IMR-90 (cell line): ENCODE results near the gene EID2B. TPM values are rescaled to one million over a fixed set of nuclear protein-coding genes. Genes with fewer than 3 reads are reported as not detected.

Experiments used
- ATAC-seq: fragments of 200-7000 bp; cut with Tn5 transposase; 2 replicates; pipeline ENCODE4 v1.9.1; 2020; ENCODE audit warnings: low read depth, mild to moderate bottlenecking, moderate library complexity
- BruUV-seq: library from RNA; stranded (reverse); fragments of 400-500 nt; replicated peaks from 2 replicates; lab custom pipeline; 2021; lab: Mats Ljungman, UMichigan
- CTCF ChIA-PET: fragments of 300-600 bp; formaldehyde crosslinking; extraction: SDS; loops from one replicate; lab custom pipeline; 2021; ENCODE audit warnings: antibody characterized with exemption; lab: Yijun Ruan, JAX
- POLR2A ChIA-PET: fragments of 300-600 bp; sonication (Branson Sonifier 250); formaldehyde crosslinking; loops from one replicate; lab custom pipeline; 2022; ENCODE audit warnings: antibody characterized with exemption; ENCODE audit not compliant: unreplicated experiment; lab: Charles Lee
- DNase-seq: peaks from one replicate; pipeline ENCODE4 v3.0.0; 2013
- H2AFZ ChIP-seq: replicated peaks from 2 replicates; pipeline ENCODE3; 2013; ENCODE audit warnings: low read length, mild to moderate bottlenecking; ENCODE audit not compliant: poor library complexity
- H2AK5ac ChIP-seq: 2 replicates; pipeline ENCODE4 v1.6.1; 2013; ENCODE audit warnings: low read depth, low read length, inconsistent platforms
- H2AK9ac ChIP-seq: replicated peaks from 2 replicates; pipeline ENCODE3; 2013; ENCODE audit warnings: mild to moderate bottlenecking, low read depth, low read length, moderate library complexity; ENCODE audit not compliant: poor library complexity
- H2BK120ac ChIP-seq: 2 replicates; pipeline ENCODE4 v1.6.1; 2013; ENCODE audit warnings: low read depth, low read length, inconsistent platforms
- H2BK15ac ChIP-seq: 3 replicates; pipeline ENCODE4 v1.6.1; 2013; ENCODE audit warnings: low read depth, low read length, inconsistent platforms
- H2BK20ac ChIP-seq: 2 replicates; pipeline ENCODE4 v1.6.1; 2013; ENCODE audit warnings: low read depth, mild to moderate bottlenecking, inconsistent platforms, low read length, moderate library complexity
- H2BK5ac ChIP-seq: 2 replicates; pipeline ENCODE4 v1.6.1; 2013; ENCODE audit warnings: mild to moderate bottlenecking, low read depth, low read length, inconsistent platforms; ENCODE audit not compliant: poor library complexity, severe bottlenecking
- H3K14ac ChIP-seq: replicated peaks from 2 replicates; pipeline ENCODE4 v1.6.1; 2013; ENCODE audit warnings: low read depth, low read length, inconsistent platforms
- H3K18ac ChIP-seq: 2 replicates; pipeline ENCODE4 v1.6.1; 2013; ENCODE audit warnings: low read depth, low read length, control low read depth
- H3K23ac ChIP-seq: 2 replicates; pipeline ENCODE4 v1.6.1; 2013; ENCODE audit warnings: low read depth, low read length, inconsistent platforms
- H3K27ac ChIP-seq: 2 replicates; pipeline ENCODE4 v1.5.1; 2013; ENCODE audit warnings: mild to moderate bottlenecking, control low read depth, low read length; ENCODE audit not compliant: insufficient read depth
- H3K27me3 ChIP-seq: 2 replicates; pipeline ENCODE4 v1.6.1; 2013; ENCODE audit warnings: low read length; ENCODE audit not compliant: control insufficient read depth, insufficient read depth
- H3K36me3 ChIP-seq: 2 replicates; pipeline ENCODE4 v1.6.1; 2013; ENCODE audit warnings: low read length, mixed read lengths; ENCODE audit not compliant: control insufficient read depth, insufficient read depth
- H3K4ac ChIP-seq: 2 replicates; pipeline ENCODE4 v1.6.1; 2013; ENCODE audit warnings: low read depth, low read length, inconsistent platforms
- H3K4me1 ChIP-seq: 2 replicates; pipeline ENCODE4 v1.6.1; 2013; ENCODE audit warnings: low read length, mixed read lengths; ENCODE audit not compliant: control insufficient read depth, insufficient read depth
- H3K4me2 ChIP-seq: 2 replicates; pipeline ENCODE4 v1.6.1; 2013; ENCODE audit warnings: low read depth, mild to moderate bottlenecking, control low read depth, low read length, moderate library complexity
- H3K4me3 ChIP-seq: 2 replicates; pipeline ENCODE4 v1.5.1; 2013; ENCODE audit warnings: low read depth, mild to moderate bottlenecking, control low read depth, low read length, moderate library complexity; ENCODE audit not compliant: insufficient read depth
- H3K56ac ChIP-seq: 2 replicates; pipeline ENCODE4 v1.6.1; 2013; ENCODE audit warnings: low read length, inconsistent platforms; ENCODE audit not compliant: insufficient read depth; ENCODE audit errors: extremely low read depth
- H3K79me1 ChIP-seq, 2 experiments: 2 replicates each; pipeline ENCODE4 v1.6.1; 2013; ENCODE audit warnings: low read length in 2 of 2, inconsistent platforms in 1 of 2, low read depth in 1 of 2
- H3K9ac ChIP-seq: 2 replicates; pipeline ENCODE4 v1.6.1; 2013; ENCODE audit warnings: low read depth, low read length, control low read depth
- H3K9me1 ChIP-seq: 2 replicates; pipeline ENCODE4 v1.6.1; 2013; ENCODE audit warnings: low read length, inconsistent platforms; ENCODE audit not compliant: insufficient read depth
- H3K9me3 ChIP-seq: 2 replicates; pipeline ENCODE4 v1.6.1; 2013; ENCODE audit warnings: low read length; ENCODE audit not compliant: control insufficient read depth, insufficient read depth
- H4K20me1 ChIP-seq: 2 replicates; pipeline ENCODE4 v1.6.1; 2013; ENCODE audit warnings: low read length, inconsistent platforms; ENCODE audit not compliant: insufficient read depth
- H4K5ac ChIP-seq: 2 replicates; pipeline ENCODE4 v1.6.1; 2013; ENCODE audit warnings: mild to moderate bottlenecking, low read depth, low read length, control low read depth
- H4K8ac ChIP-seq, 2 experiments: 2 replicates each; pipeline ENCODE4 v1.6.1; 2013; ENCODE audit warnings: low read depth in 2 of 2, low read length in 2 of 2, control low read depth in 1 of 2, inconsistent platforms in 1 of 2
- H4K91ac ChIP-seq: 2 replicates; pipeline ENCODE4 v1.6.1; 2013; ENCODE audit warnings: low read depth, low read length, inconsistent platforms; ENCODE audit not compliant: insufficient read depth
- BHLHE40 ChIP-seq: fragments of 150-350 bp; IDR thresholded peaks from 2 replicates; pipeline ENCODE4 v1.6.1; 2016; ENCODE audit warnings: mild to moderate bottlenecking, low read depth, low read length
- CEBPB ChIP-seq: IDR thresholded peaks from 2 replicates; pipeline ENCODE4 v1.6.1; 2012; ENCODE audit warnings: low read depth, low read length, improper control_type of control experiment
- CHD1 ChIP-seq: IDR thresholded peaks from 2 replicates; pipeline ENCODE4 v1.6.1; 2012; ENCODE audit warnings: low read depth, low read length, improper control_type of control experiment
- FOS ChIP-seq: fragments of 150-350 bp; IDR thresholded peaks from 2 replicates; pipeline ENCODE4 v1.6.1; 2016; ENCODE audit warnings: low read depth, low read length
- MAFK ChIP-seq: IDR thresholded peaks from 2 replicates; pipeline ENCODE4 v1.6.1; 2012; ENCODE audit warnings: low read depth, low read length, improper control_type of control experiment
- MAZ ChIP-seq: IDR thresholded peaks from 2 replicates; pipeline ENCODE4 v1.6.1; 2012; ENCODE audit warnings: low read depth, mild to moderate bottlenecking, low read length, improper control_type of control experiment, moderate library complexity, borderline replicate concordance
- MXI1 ChIP-seq: IDR thresholded peaks from 2 replicates; pipeline ENCODE4 v1.6.1; 2012; ENCODE audit warnings: low read depth, mild to moderate bottlenecking, low read length, moderate library complexity, borderline replicate concordance
- NFE2L2 ChIP-seq: fragments of 150-350 bp; IDR thresholded peaks from 2 replicates; pipeline ENCODE4 v1.6.1; 2016; ENCODE audit warnings: low read depth, mild to moderate bottlenecking, low read length
- POLR2A ChIP-seq: IDR thresholded peaks from 2 replicates; pipeline ENCODE4 v1.6.1; 2012; ENCODE audit warnings: mild to moderate bottlenecking, low read depth, low read length
- RAD21 ChIP-seq: IDR thresholded peaks from 2 replicates; pipeline ENCODE4 v1.6.1; 2012; ENCODE audit warnings: low read length, improper control_type of control experiment
- RCOR1 ChIP-seq: IDR thresholded peaks from 2 replicates; pipeline ENCODE4 v1.6.1; 2012; ENCODE audit warnings: mild to moderate bottlenecking, low read length, improper control_type of control experiment; ENCODE audit not compliant: insufficient replicate concordance
- RFX5 ChIP-seq: IDR thresholded peaks from 2 replicates; pipeline ENCODE4 v1.8.0; 2012; ENCODE audit warnings: low read depth, mild to moderate bottlenecking, low read length, moderate library complexity
- SMC3 ChIP-seq: fragments of 150-350 bp; IDR thresholded peaks from 2 replicates; pipeline ENCODE4 v1.6.1; 2016; ENCODE audit warnings: low read depth, mild to moderate bottlenecking, antibody characterized with exemption, low read length, moderate library complexity
- WGBS, 2 experiments: methylation state at CpG; one replicate each; pipeline versions ENCODE4 v1.1.5 to v1.1.7; 2013; ENCODE audit warnings: missing lambda C conversion rate in 2 of 2; ENCODE audit not compliant: insufficient read length in 1 of 2; ENCODE audit errors: extremely low coverage in 2 of 2; 5-methylcytosine and 5-hydroxymethylcytosine counted together
- dilution Hi-C: fragments of 300-500 bp; cut with HindIII; formaldehyde crosslinking; loops from one replicate; pipeline ENCODE4 v1.14.3; 2018; ENCODE audit warnings: low sequenced_read_pairs; ENCODE audit not compliant: unreplicated experiment
- in situ Hi-C: fragments of 300-500 bp; cut with MboI; formaldehyde crosslinking; loops from 3 replicates; pipeline ENCODE4 v1.14.3; 2019; ENCODE audit warnings: low sequenced_read_pairs, inconsistent platforms, mixed read lengths
- intact Hi-C: fragments of 100-400 bp; cut with micrococcal nuclease; formaldehyde crosslinking; loops from 2 replicates; pipeline ENCODE4 v1.10.0; 2022
- polyA plus RNA-seq, 3 experiments: library from polyadenylated mRNA; depleted of rRNA; stranded (reverse); fragments of >200 nt; gene quantifications; 2 replicates each; pipeline ENCODE4 v1.2.3, GENCODE V29; 2012; ENCODE audit warnings: low replicate concordance in 1 of 3
- total RNA-seq: library from RNA; depleted of rRNA; stranded (reverse); fragments of >200 nt; gene quantifications from 2 replicates; pipeline ENCODE4 v1.2.3, GENCODE V29; 2012
- TF ChIP-seq, protein P1 (sequence below): conservative IDR thresholded peaks from 2 replicates; pipeline ENCODE4 v1.5.1; 2012; ENCODE audit warnings: mild to moderate bottlenecking, low read depth, low read length, improper control_type of control experiment
- TF ChIP-seq, protein P2 (sequence below): fragments of 150-350 bp; IDR thresholded peaks from 2 replicates; pipeline ENCODE4 v1.6.1; 2017; ENCODE audit warnings: mild to moderate bottlenecking, antibody characterized with exemption, low read length, low read depth
- TF ChIP-seq, protein P3 (sequence below): fragments of 150-350 bp; IDR thresholded peaks from 2 replicates; pipeline ENCODE4 v1.6.1; 2016; ENCODE audit warnings: low read depth, mild to moderate bottlenecking, low read length, moderate library complexity, borderline replicate concordance

Gene EID2B
- total and polyA plus RNA-seq, 2 of the 4 experiments (the other 2 are of a cell fraction): 2.5 to 2.7 TPM

DNA sequence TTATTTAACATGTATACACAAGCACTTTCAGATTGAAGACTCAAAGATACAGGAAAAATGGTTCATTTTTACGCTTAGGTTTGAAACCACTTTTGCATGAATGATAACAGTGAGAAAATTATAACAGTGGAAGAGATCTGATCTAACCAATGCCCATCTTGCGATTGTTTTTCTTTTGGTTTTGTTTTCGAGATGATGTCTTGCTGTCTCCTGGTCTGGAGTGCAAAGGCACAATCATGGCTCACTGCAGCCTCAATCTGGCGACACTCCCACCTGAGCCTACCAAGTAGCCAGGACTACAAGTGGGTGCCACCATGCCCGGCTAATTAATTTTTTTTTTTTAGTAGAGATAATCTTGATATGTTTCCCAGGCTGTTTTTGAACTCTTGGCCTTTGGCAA, 17.5 kb upstream of the EID2B start:
- Histone ChIP-seq H2AK9ac (no peak overlapping the region), H4K8ac (no peak overlapping the region), H3K9ac (no peak overlapping the region), H3K14ac (no peak overlapping the region), H3K79me1 (no peaks in the 10 kb centered on the region), H3K4me3 (no peak overlapping the region), H3K27ac (no peak overlapping the region), H4K5ac (no peak overlapping the region), H3K4me2 (no peak overlapping the region), H2BK5ac (no peak overlapping the region), H2BK20ac (no peak overlapping the region), H3K9me1 (no peaks in the 10 kb centered on the region), H2AK5ac (no peak overlapping the region), H2BK15ac (no peak overlapping the region), H3K56ac (no peak overlapping the region), H4K20me1 (no peaks in the 10 kb centered on the region), H4K91ac (no peak overlapping the region), H3K36me3 (no peaks in the 10 kb centered on the region), H3K27me3 (peaks cover 14% of the 10 kb centered on the region), H3K9me3 (no peaks in the 10 kb centered on the region), H3K18ac (no peak overlapping the region), H2AFZ (no peak overlapping the region), H3K4me1 (no peaks in the 10 kb centered on the region), H3K4ac (no peak overlapping the region), H3K23ac (no peak overlapping the region), H2BK120ac (no peak overlapping the region)
- ChIA-PET POLR2A (no interaction called here), CTCF (no interaction called here)
- WGBS, 2 experiments: 50% methylated on average over 2 of the region's 5 CpGs; no CpG with 5 or more reads in 1 of the 2 experiments
- intact Hi-C loops: loop anchor here (2.0 to 5.0 kb wide), 2 partner anchors 217 to 295 kb away; no protein-coding TSS in a partner anchor
- DNase-seq (no peak), ATAC-seq (no peak)
- in situ Hi-C loops: loop anchor here (10.0 kb wide), 1 partner anchor 125 kb away; no protein-coding TSS in a partner anchor
- TF ChIP-seq RFX5 (no peak), MAFK (no peak), NFE2L2 (no peak), MAZ (no peak), RAD21 (no peak), CHD1 (no peak), BHLHE40 (no peak), FOS (no peak), SMC3 (no peak), POLR2A (no peak), MXI1 (no peak), CEBPB (no peak), RCOR1 (no peak)
- TF ChIP-seq, protein P1, sequence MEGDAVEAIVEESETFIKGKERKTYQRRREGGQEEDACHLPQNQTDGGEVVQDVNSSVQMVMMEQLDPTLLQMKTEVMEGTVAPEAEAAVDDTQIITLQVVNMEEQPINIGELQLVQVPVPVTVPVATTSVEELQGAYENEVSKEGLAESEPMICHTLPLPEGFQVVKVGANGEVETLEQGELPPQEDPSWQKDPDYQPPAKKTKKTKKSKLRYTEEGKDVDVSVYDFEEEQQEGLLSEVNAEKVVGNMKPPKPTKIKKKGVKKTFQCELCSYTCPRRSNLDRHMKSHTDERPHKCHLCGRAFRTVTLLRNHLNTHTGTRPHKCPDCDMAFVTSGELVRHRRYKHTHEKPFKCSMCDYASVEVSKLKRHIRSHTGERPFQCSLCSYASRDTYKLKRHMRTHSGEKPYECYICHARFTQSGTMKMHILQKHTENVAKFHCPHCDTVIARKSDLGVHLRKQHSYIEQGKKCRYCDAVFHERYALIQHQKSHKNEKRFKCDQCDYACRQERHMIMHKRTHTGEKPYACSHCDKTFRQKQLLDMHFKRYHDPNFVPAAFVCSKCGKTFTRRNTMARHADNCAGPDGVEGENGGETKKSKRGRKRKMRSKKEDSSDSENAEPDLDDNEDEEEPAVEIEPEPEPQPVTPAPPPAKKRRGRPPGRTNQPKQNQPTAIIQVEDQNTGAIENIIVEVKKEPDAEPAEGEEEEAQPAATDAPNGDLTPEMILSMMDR: no peak
- TF ChIP-seq, protein P2, sequence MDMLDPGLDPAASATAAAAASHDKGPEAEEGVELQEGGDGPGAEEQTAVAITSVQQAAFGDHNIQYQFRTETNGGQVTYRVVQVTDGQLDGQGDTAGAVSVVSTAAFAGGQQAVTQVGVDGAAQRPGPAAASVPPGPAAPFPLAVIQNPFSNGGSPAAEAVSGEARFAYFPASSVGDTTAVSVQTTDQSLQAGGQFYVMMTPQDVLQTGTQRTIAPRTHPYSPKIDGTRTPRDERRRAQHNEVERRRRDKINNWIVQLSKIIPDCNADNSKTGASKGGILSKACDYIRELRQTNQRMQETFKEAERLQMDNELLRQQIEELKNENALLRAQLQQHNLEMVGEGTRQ: no peak
- TF ChIP-seq, protein P3, sequence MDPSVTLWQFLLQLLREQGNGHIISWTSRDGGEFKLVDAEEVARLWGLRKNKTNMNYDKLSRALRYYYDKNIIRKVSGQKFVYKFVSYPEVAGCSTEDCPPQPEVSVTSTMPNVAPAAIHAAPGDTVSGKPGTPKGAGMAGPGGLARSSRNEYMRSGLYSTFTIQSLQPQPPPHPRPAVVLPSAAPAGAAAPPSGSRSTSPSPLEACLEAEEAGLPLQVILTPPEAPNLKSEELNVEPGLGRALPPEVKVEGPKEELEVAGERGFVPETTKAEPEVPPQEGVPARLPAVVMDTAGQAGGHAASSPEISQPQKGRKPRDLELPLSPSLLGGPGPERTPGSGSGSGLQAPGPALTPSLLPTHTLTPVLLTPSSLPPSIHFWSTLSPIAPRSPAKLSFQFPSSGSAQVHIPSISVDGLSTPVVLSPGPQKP: no peak
- no TSS peak for BruUV-seq
- dilution Hi-C loops: no loop called here
